GM19351 (cell line): ENCODE measurements around the gene SLC9B1.
A peak's percentile ranks its signal among the peaks of the same experiment; 100 is the strongest.
"Not testable (repeated sequence)": the region's sequence is repeated elsewhere in the genome, so short reads cannot be mapped to it uniquely, and the experiment has no call there.

Experiments
- ATAC-seq: cut with Tn5 transposase; IDR thresholded peaks from one replicate; pipeline ENCODE4 v1.9.1; 2021; ENCODE audit warnings: mild to moderate bottlenecking, moderate library complexity; ENCODE audit not compliant: unreplicated experiment

Gene SLC9B1

GRCh38 chr4:103011378-103012025, 8.0 kb downstream of the SLC9B1 start:
- no peak for ATAC-seq

- no peak for ATAC-seq
These were observed 8.7 kb downstream of the SLC9B1 start for GRCh38 chr4:103010804-103011203.

GRCh38 chr4:103008875-103009729, 10.4 kb downstream of the SLC9B1 start:
- ATAC-seq, result peak; percentile 95

GRCh38 chr4:103002551-103002950, 17.0 kb downstream of the SLC9B1 start:
- ATAC-seq, result no peak

GRCh38 chr4:102994803-102995202, 24.7 kb downstream of the SLC9B1 start:
- ATAC-seq, result no peak

- ATAC-seq, result not testable (repeated sequence)
These were observed 25.5 kb downstream of the SLC9B1 start for GRCh38 chr4:102993985-102994384.

- ATAC-seq, result no peak
These were observed 31.0 kb downstream of the SLC9B1 start for GRCh38 chr4:102988429-102989020.

GRCh38 chr4:102981005-102981404, 38.5 kb downstream of the SLC9B1 start:
- no peak for ATAC-seq

GRCh38 chr4:102961813-102962212, 57.7 kb downstream of the SLC9B1 start:
- ATAC-seq, result not testable (repeated sequence)

- no peak for ATAC-seq
These were observed 60.0 kb downstream of the SLC9B1 start for GRCh38 chr4:102959496-102959895.

GRCh38 chr4:102945066-102945465, 74.4 kb downstream of the SLC9B1 start:
- no peak for ATAC-seq

GRCh38 chr4:102938063-102938462, 81.4 kb downstream of the SLC9B1 start:
- not testable (repeated sequence) for ATAC-seq

- no peak for ATAC-seq
These were observed 83.8 kb downstream of the SLC9B1 start for GRCh38 chr4:102935716-102936115.

- ATAC-seq, result not testable (repeated sequence)
These were observed 99.8 kb downstream of the SLC9B1 start for GRCh38 chr4:102919697-102920096.

GRCh38 chr4:102918859-102919258, 100.6 kb downstream of the SLC9B1 start:
- ATAC-seq, result no peak

GRCh38 chr4:102901804-102902203, 117.7 kb downstream of the SLC9B1 start:
- no peak for ATAC-seq

GRCh38 chr4:102897610-102898009, 121.9 kb downstream of the SLC9B1 start:
- not testable (repeated sequence) for ATAC-seq

GRCh38 chr4:102896547-102896946, 123.0 kb downstream of the SLC9B1 start:
- ATAC-seq, result not testable (repeated sequence)

GRCh38 chr4:102889866-102890265, 129.6 kb downstream of the SLC9B1 start:
- not testable (repeated sequence) for ATAC-seq

GRCh38 chr4:102888570-102888969, 130.9 kb downstream of the SLC9B1 start:
- not testable (repeated sequence) for ATAC-seq

- ATAC-seq, result no peak
These were observed 136.2 kb downstream of the SLC9B1 start for GRCh38 chr4:102883278-102883677.

- ATAC-seq, result no peak
These were observed 138.2 kb downstream of the SLC9B1 start for GRCh38 chr4:102881343-102881742.
